SK-N-SH (cell line): ENCODE results near the gene CUL3.

Experiments used
- CHD2 ChIP-seq: fragments of 150-350 bp; IDR thresholded peaks from 2 replicates; pipeline ENCODE4 v1.6.1; 2018; ENCODE audit warnings: low read length; ENCODE audit not compliant: partially characterized antibody
- CTCF ChIP-seq: fragments of 200-600 bp; sonication (generic); IDR thresholded peaks from 2 replicates; pipeline ENCODE4 v1.6.1; 2017; ENCODE audit warnings: antibody characterized with exemption, mild to moderate bottlenecking, moderate library complexity
- EP300 ChIP-seq, 2 experiments: IDR thresholded peaks; 2 replicates each; pipeline versions ENCODE4 v1.4.0 to v1.6.1; 2012; ENCODE audit warnings: borderline replicate concordance in 1 of 2, low read depth in 1 of 2, low read length in 1 of 2
- EZH2phosphoT487 ChIP-seq: fragments of 200-600 bp; sonication (generic); IDR thresholded peaks from 2 replicates; pipeline ENCODE4 v1.6.1; 2017; ENCODE audit warnings: low read depth, mixed run types, mild to moderate bottlenecking, antibody characterized with exemption, moderate library complexity, borderline replicate concordance
- MXI1 ChIP-seq: IDR thresholded peaks from 2 replicates; pipeline ENCODE4 v1.6.1; 2012; ENCODE audit warnings: mild to moderate bottlenecking, low read depth, low read length, improper control_type of control experiment
- NRF1 ChIP-seq: IDR thresholded peaks from 2 replicates; pipeline ENCODE4 v1.6.1; 2012; ENCODE audit warnings: low read depth, mild to moderate bottlenecking, low read length
- POLR2AphosphoS5 ChIP-seq: IDR thresholded peaks from 2 replicates; pipeline ENCODE4 v1.6.1; 2012; ENCODE audit warnings: low read depth, low read length
- RAD21 ChIP-seq: IDR thresholded peaks from 2 replicates; pipeline ENCODE4 v1.6.1; 2012; ENCODE audit warnings: mild to moderate bottlenecking, low read length
- REST ChIP-seq: IDR thresholded peaks from 2 replicates; pipeline ENCODE4 v1.6.1; 2012; ENCODE audit warnings: mild to moderate bottlenecking, low read depth, low read length, moderate library complexity
- RXRA ChIP-seq: IDR thresholded peaks from 2 replicates; pipeline ENCODE4 v1.4.0; 2012; ENCODE audit warnings: low read depth, mild to moderate bottlenecking, borderline replicate concordance
- SMC3 ChIP-seq: IDR thresholded peaks from 2 replicates; pipeline ENCODE4 v1.6.1; 2012; ENCODE audit warnings: low read depth, low read length, improper control_type of control experiment
- TF ChIP-seq, protein P1 (sequence below): IDR thresholded peaks from 2 replicates; pipeline ENCODE4 v1.4.0; 2012; ENCODE audit warnings: low read depth, borderline replicate concordance
- TF ChIP-seq, protein P2 (sequence below): IDR thresholded peaks from 2 replicates; pipeline ENCODE4 v1.4.0; 2012; ENCODE audit warnings: low read depth

- TF ChIP-seq EP300 (IDR thresholded peaks at IDR 0.05; ENCODE audit: borderline replicate concordance in 1 of 2, low read depth in 1 of 2, low read length in 1 of 2) (no peak), CTCF (no peak), EZH2phosphoT487 (no peak), RAD21 (no peak), REST (no peak), MXI1 (no peak), SMC3 (no peak), CHD2 (no peak), RXRA (no peak), POLR2AphosphoS5 (no peak), NRF1 (no peak)
- TF ChIP-seq, protein P1, sequence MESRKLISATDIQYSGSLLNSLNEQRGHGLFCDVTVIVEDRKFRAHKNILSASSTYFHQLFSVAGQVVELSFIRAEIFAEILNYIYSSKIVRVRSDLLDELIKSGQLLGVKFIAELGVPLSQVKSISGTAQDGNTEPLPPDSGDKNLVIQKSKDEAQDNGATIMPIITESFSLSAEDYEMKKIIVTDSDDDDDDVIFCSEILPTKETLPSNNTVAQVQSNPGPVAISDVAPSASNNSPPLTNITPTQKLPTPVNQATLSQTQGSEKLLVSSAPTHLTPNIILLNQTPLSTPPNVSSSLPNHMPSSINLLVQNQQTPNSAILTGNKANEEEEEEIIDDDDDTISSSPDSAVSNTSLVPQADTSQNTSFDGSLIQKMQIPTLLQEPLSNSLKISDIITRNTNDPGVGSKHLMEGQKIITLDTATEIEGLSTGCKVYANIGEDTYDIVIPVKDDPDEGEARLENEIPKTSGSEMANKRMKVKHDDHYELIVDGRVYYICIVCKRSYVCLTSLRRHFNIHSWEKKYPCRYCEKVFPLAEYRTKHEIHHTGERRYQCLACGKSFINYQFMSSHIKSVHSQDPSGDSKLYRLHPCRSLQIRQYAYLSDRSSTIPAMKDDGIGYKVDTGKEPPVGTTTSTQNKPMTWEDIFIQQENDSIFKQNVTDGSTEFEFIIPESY: no peak
- TF ChIP-seq, protein P2, sequence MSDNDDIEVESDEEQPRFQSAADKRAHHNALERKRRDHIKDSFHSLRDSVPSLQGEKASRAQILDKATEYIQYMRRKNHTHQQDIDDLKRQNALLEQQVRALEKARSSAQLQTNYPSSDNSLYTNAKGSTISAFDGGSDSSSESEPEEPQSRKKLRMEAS: no peak
These were observed 155.7 kb downstream of the CUL3 start for GRCh38 chr2:224429441-224429810.
